HEK293T (cell line): Measurements from ENCODE around the gene LRBA.

Experiments used
- BHLHE40 ChIP-seq: fragments of 450-650 bp; IDR thresholded peaks from 2 replicates; pipeline ENCODE4 v1.6.1; 2016; ENCODE audit warnings: mild to moderate bottlenecking, moderate library complexity, borderline replicate concordance
- FOXK2 ChIP-seq: fragments of 450-650 bp; IDR thresholded peaks from 2 replicates; pipeline ENCODE4 v1.6.1; 2016; ENCODE audit warnings: mild to moderate bottlenecking
- HDGF ChIP-seq: fragments of 450-650 bp; IDR thresholded peaks from 2 replicates; pipeline ENCODE4 v1.6.1; 2017; ENCODE audit warnings: antibody characterized with exemption, borderline replicate concordance
- SP1 ChIP-seq: fragments of 450-650 bp; IDR thresholded peaks from 2 replicates; pipeline ENCODE4 v1.6.1; 2017
- SUZ12 ChIP-seq: fragments of 450-650 bp; IDR thresholded peaks from 2 replicates; pipeline ENCODE4 v1.6.1; 2016; ENCODE audit warnings: mild to moderate bottlenecking
- ZNF384 ChIP-seq: fragments of 450-650 bp; IDR thresholded peaks from 2 replicates; pipeline ENCODE4 v1.6.1; 2016

GRCh38 chr4:150243932-150244331 lies 771.2 kb downstream of the LRBA start:
- no peak for TF ChIP-seq SUZ12
- no peak for TF ChIP-seq ZNF384
- TF ChIP-seq SP1, result no peak
- TF ChIP-seq BHLHE40, result no peak
- no peak for TF ChIP-seq HDGF
- no peak for TF ChIP-seq FOXK2
